ENCODE measurements around the gene BICC1. TPM values are rescaled to one million over a fixed set of nuclear protein-coding genes. Genes with fewer than 3 reads are reported as not detected.

BICC1 gene
- total RNA-seq, 1 experiment from 2014 or later = 0.57 TPM

DNA sequence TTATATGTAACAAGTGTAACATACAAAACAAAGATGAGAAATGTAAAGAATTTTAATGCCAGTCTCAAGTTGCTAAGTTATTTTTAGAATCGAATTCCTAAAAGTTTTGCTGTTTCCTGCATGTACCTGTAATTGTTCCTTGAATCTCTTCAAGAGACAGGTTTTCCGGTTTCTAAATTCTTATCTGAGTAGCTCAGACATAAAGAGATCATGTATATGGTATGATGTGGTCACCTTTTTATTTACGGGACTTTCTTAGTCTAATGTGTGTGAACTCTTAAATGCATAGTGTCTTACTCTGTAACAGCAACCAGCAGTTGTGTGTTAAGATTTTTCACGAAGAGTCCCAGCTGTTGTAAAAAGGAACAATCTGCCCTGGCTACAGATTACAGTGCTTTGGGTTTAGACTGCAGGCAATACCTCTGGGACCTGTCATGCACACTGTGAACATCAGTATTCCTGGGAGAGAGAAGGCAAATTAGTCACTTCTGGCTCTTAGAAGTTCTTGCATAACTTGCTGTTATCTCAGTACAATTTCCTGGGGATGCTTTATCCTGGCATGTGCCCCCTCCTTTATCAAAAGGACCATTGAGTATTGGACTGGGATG lies 263.4 kb downstream of the BICC1 start:
- no peak overlapping the region for H2BK15ac ChIP-seq (ENCODE audit: low read depth, low read length)
- no peaks in the 10 kb centered on the region for H3K79me2 ChIP-seq (ENCODE audit: insufficient read depth, low read length)
- H3K4me1 Mint-ChIP-seq = 0 out of 4 replicates have a peak, but pooled peaks cover 0 to 3% of the 10 kb centered on the region in 2 experiments
- no peaks in the 10 kb centered on the region for H3K9me3 Mint-ChIP-seq
- H3K27ac Mint-ChIP-seq = no peak overlapping the region; a peak in 1 of 7 replicates
- H3K79me1 ChIP-seq (ENCODE audit: insufficient read depth, low read depth, low read length, poor library complexity, severe bottlenecking) = no peaks in the 10 kb centered on the region
- H3K23me2 ChIP-seq (ENCODE audit: insufficient read length, low read depth, low read length, poor library complexity, severe bottlenecking) = no peaks in the 10 kb centered on the region
- H4K5ac ChIP-seq (ENCODE audit: insufficient read length, low read depth, low read length) = no peak overlapping the region
- no peak overlapping the region for H2AK5ac ChIP-seq (ENCODE audit: insufficient read length, low read length)
- no peak overlapping the region for H2BK120ac ChIP-seq (ENCODE audit: low read depth, low read length, poor library complexity, severe bottlenecking)
- no peak overlapping the region for H3K56ac ChIP-seq (ENCODE audit: insufficient read length, low read depth, low read length)
- H2AFZ ChIP-seq (ENCODE audit: low read length) = no peak overlapping the region
- H4K20me1 ChIP-seq (ENCODE audit: control insufficient read depth, insufficient read depth, insufficient read length) = no peaks in the 10 kb centered on the region
- H3K9ac ChIP-seq (ENCODE audit: extremely low read depth, insufficient read length, low read length) = no peak overlapping the region
- H2BK20ac ChIP-seq (ENCODE audit: low read depth, low read length, poor library complexity, severe bottlenecking) = no peak overlapping the region
- no peak overlapping the region for H3K23ac ChIP-seq (ENCODE audit: insufficient read length, low read depth, low read length)
- no peak overlapping the region for H3K18ac ChIP-seq (ENCODE audit: insufficient read length, low read depth, low read length)
- no peak overlapping the region for H3K4ac ChIP-seq (ENCODE audit: low read depth, low read length)
- no peak overlapping the region for H3K14ac ChIP-seq (ENCODE audit: insufficient read depth, low read length)
- H3K27me3 ChIP-seq (ENCODE audit: insufficient read depth, low read length) = no peaks in the 10 kb centered on the region
- H2BK5ac ChIP-seq (ENCODE audit: insufficient read length, low read length) = no peak overlapping the region
- H3K4me1 ChIP-seq (ENCODE audit: insufficient read depth, low read length) = no peaks in the 10 kb centered on the region
- H3K4me3 Mint-ChIP-seq = no peak overlapping the region
- WGBS (ENCODE audit: extremely low coverage, insufficient read length, low lambda C conversion rate) = no CpG with 5 or more reads among the region's 4 CpGs
- H3T11ph ChIP-seq (ENCODE audit: low read length) = no peak overlapping the region
- H4K91ac ChIP-seq (ENCODE audit: insufficient read length, low read depth, low read length) = no peak overlapping the region
- no peaks in the 10 kb centered on the region for H3K36me3 Mint-ChIP-seq (ENCODE audit: insufficient read depth in 1 of 3, low read depth in 3 of 3)
- H2BK12ac ChIP-seq (ENCODE audit: insufficient read length, low read depth, low read length) = no peak overlapping the region
- TF ChIP-seq, protein P1, sequence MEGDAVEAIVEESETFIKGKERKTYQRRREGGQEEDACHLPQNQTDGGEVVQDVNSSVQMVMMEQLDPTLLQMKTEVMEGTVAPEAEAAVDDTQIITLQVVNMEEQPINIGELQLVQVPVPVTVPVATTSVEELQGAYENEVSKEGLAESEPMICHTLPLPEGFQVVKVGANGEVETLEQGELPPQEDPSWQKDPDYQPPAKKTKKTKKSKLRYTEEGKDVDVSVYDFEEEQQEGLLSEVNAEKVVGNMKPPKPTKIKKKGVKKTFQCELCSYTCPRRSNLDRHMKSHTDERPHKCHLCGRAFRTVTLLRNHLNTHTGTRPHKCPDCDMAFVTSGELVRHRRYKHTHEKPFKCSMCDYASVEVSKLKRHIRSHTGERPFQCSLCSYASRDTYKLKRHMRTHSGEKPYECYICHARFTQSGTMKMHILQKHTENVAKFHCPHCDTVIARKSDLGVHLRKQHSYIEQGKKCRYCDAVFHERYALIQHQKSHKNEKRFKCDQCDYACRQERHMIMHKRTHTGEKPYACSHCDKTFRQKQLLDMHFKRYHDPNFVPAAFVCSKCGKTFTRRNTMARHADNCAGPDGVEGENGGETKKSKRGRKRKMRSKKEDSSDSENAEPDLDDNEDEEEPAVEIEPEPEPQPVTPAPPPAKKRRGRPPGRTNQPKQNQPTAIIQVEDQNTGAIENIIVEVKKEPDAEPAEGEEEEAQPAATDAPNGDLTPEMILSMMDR (conservative IDR thresholded peaks at IDR 0.05) = no peak
- no peaks in the 10 kb centered on the region for H3K9me3 ChIP-seq (ENCODE audit: control insufficient read depth, low read depth, low read length)
- no peak overlapping the region for H3K4me2 ChIP-seq (ENCODE audit: insufficient read depth, insufficient read length, low read length)
- H3K27ac ChIP-seq (ENCODE audit: insufficient read length, low read depth, low read length) = no peak overlapping the region
- no peak for DNase-seq
- no peak overlapping the region for H4K8ac ChIP-seq (replicated peaks; ENCODE audit: insufficient read length, low read depth, low read length)
- no peaks in the 10 kb centered on the region for H3K27me3 Mint-ChIP-seq (ENCODE audit: low read depth)

Data from H9 (cell line).